ENCODE measurements around the gene KIAA1549. TPM values are rescaled to one million over a fixed set of nuclear protein-coding genes. Genes with fewer than 3 reads are reported as not detected.
A peak's percentile ranks its signal among the peaks of the same experiment; 100 is the strongest.
"Not testable (repeated sequence)": the region's sequence is repeated elsewhere in the genome, so short reads cannot be mapped to it uniquely, and the experiment has no call there.

KIAA1549 gene
- 1 to 10 TPM; 7.4 to 8.0 TPM for total RNA-seq
- polyA plus RNA-seq (ENCODE audit: insufficient read depth, low read depth, low replicate concordance) = 4.4 TPM
- long read RNA-seq, donor 1 = 0 reads
- long read RNA-seq, donor 2 = 0 reads

DNA sequence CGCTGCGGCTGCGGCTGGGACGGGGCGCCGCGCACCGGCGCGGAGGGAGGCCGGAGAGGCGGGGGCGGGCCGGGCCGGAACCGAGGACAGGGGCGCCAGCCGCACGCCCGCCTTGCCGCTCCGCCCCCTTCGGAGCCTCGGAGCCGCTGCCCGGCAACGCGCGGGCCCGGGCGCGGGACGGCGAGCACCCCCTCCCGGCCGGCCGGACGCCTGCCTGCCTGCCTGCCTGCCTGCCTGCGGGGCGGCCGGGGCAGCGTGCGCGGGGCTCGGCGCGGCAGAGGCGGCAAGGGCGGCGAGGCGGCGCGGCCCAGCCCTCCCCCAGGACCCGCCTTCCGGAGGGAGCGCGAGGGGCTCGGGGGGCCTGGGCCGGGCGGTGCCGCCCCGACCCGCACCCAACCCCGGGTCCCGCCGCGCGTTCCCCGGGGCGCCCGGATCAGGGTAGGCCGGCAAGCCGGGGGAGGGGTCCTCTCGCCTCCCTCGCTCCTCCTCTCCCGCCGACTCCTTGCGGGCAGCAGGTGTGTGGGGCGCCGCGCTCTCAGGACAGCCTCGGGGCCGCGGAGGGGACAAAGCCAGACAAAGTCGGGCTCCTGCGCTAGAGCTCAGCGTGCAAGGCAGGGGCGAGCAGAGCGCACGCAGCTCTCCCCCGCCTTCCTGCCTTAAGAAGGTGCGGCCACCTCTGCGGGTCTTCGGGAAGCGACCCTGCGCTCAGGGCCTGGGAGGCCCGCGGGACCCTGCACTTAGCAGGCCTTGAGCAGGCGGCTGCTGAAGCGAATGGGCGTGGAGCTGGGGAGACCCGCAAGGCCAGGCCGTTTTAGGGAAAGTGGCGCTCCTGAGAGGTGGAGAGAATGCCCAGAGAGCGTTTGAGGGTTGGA, at the start of gene KIAA1549:
TSS of gene KIAA1549 (minus strand) at position 58 of the 872 bp plus-strand sequence. CDS start 120 bp downstream, outside the sequence.
- no peaks in the 10 kb centered on the region for H3K36me3 ChIP-seq (ENCODE audit: low read depth, missing control alignments)
- H3K27ac ChIP-seq = peak within 1 kb of the TSS in 1 of 2 donors; percentile 37
- no peaks in the 10 kb centered on the region for H3K4me1 ChIP-seq
- DNase-seq = peak; percentile 53
- H3K27me3 ChIP-seq = no peaks in the 10 kb centered on the region
- TF ChIP-seq, protein P1, sequence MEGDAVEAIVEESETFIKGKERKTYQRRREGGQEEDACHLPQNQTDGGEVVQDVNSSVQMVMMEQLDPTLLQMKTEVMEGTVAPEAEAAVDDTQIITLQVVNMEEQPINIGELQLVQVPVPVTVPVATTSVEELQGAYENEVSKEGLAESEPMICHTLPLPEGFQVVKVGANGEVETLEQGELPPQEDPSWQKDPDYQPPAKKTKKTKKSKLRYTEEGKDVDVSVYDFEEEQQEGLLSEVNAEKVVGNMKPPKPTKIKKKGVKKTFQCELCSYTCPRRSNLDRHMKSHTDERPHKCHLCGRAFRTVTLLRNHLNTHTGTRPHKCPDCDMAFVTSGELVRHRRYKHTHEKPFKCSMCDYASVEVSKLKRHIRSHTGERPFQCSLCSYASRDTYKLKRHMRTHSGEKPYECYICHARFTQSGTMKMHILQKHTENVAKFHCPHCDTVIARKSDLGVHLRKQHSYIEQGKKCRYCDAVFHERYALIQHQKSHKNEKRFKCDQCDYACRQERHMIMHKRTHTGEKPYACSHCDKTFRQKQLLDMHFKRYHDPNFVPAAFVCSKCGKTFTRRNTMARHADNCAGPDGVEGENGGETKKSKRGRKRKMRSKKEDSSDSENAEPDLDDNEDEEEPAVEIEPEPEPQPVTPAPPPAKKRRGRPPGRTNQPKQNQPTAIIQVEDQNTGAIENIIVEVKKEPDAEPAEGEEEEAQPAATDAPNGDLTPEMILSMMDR (IDR thresholded peaks at IDR 0.05) = peak in 1 of 3 experiments; percentile 49
- no peak for TF ChIP-seq POLR2A (IDR thresholded peaks at IDR 0.05)
- 1 to 3% methylated on average over 17 to 33 of the region's 105 CpGs for WGBS, 2 donors
- peak within 1 kb of the TSS; percentile 56 to 60 for H3K4me3 ChIP-seq
- intact Hi-C loops (cut with DNase I; ENCODE audit: low total_unique reads) = loop anchor here (10.0 kb wide), 1 partner anchor 97 kb away; no protein-coding TSS in a partner anchor
- no peaks in the 10 kb centered on the region for H3K9me3 ChIP-seq

DNA sequence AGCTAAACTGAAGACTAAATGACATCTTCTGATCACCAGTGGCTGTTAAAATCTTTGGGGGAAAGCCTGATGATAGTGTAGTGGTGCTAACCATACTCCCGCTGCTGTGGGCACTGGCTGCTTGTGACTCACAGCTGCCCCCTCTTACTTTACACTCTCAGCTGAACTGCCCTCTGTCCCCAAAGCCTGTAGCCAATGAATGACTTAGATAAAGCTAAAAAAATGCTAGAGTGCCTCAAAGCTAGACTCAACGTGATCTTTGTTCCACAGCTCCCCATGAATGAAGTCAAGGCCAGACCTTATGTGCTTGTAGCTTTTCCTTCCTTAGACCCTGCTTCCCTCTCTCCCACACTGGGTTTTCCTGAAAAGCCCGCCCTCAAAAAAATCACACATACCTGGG, 48.2 kb upstream of the KIAA1549 start:
- peaks cover 1% of the 10 kb centered on the region for H3K4me1 ChIP-seq
- intact Hi-C loops (cut with DNase I; ENCODE audit: low total_unique reads) = no loop called here
- DNase-seq = no peak
- no peak overlapping the region for H3K27ac ChIP-seq
- TF ChIP-seq, protein P1 (IDR thresholded peaks at IDR 0.05) = no peak
- TF ChIP-seq POLR2A (IDR thresholded peaks at IDR 0.05) = no peak
- H3K36me3 ChIP-seq (ENCODE audit: low read depth, missing control alignments) = no peaks in the 10 kb centered on the region
- WGBS, 2 donors = 79 to 80% methylated on average over 3 of the region's 3 CpGs
- H3K4me3 ChIP-seq = no peak overlapping the region
- H3K9me3 ChIP-seq = no peaks in the 10 kb centered on the region
- H3K27me3 ChIP-seq = no peaks in the 10 kb centered on the region

GRCh38 chr7:139026551-139026950, 45.4 kb upstream of the KIAA1549 start:
- Histone ChIP-seq H3K4me3 (no peak overlapping the region), H3K4me1 (no peaks in the 10 kb centered on the region), H3K9me3 (no peaks in the 10 kb centered on the region), H3K36me3 (ENCODE audit: low read depth, missing control alignments) (no peaks in the 10 kb centered on the region), H3K27me3 (no peaks in the 10 kb centered on the region), H3K27ac (no peak overlapping the region)
- intact Hi-C loops (cut with DNase I; ENCODE audit: low total_unique reads) = no loop called here
- TF ChIP-seq, protein P1 (IDR thresholded peaks at IDR 0.05) = no peak
- no peak for TF ChIP-seq POLR2A (IDR thresholded peaks at IDR 0.05)
- 83 to 85% methylated on average over 6 of the region's 6 CpGs for whole genome bisulfite sequencing, 2 donors
- no peak for DNase-seq

GRCh38 chr7:139025861-139026260, 44.7 kb upstream of the KIAA1549 start:
- DNase-seq; H3K27ac ChIP-seq; H3K9me3 ChIP-seq; H3K36me3 ChIP-seq (ENCODE audit: low read depth, missing control alignments); H3K4me3 ChIP-seq; H3K4me1 ChIP-seq; H3K27me3 ChIP-seq; intact Hi-C loops (cut with DNase I; ENCODE audit: low total_unique reads): not testable (repeated sequence)
- WGBS, 2 donors = 85 to 93% methylated on average over 5 of the region's 5 CpGs

GRCh38 chr7:139023076-139023475, 41.9 kb upstream of the KIAA1549 start:
- Histone ChIP-seq H3K4me3 (no peak overlapping the region), H3K9me3 (no peaks in the 10 kb centered on the region), H3K27ac (peak overlapping the region in 1 of 2 donors; percentile 26), H3K4me1 (peaks cover 3% of the 10 kb centered on the region), H3K36me3 (ENCODE audit: low read depth, missing control alignments) (no peaks in the 10 kb centered on the region), H3K27me3 (no peaks in the 10 kb centered on the region)
- intact Hi-C loops (cut with DNase I; ENCODE audit: low total_unique reads) = no loop called here
- WGBS, 2 donors = 41 to 66% methylated on average over 5 of the region's 5 CpGs
- no peak for DNase-seq
- TF ChIP-seq POLR2A (IDR thresholded peaks at IDR 0.05) = no peak
- TF ChIP-seq, protein P1 (IDR thresholded peaks at IDR 0.05) = no peak

Measured in testis (tissue), 5 donors.